Measurements from ENCODE around the gene AADAC.

- TF ChIP-seq CTCF (conservative IDR thresholded peaks at IDR 0.05 in 1 of 2, IDR thresholded peaks at IDR 0.05 in 1 of 2; ENCODE audit: extremely low read depth in 1 of 2, insufficient read depth in 1 of 2, low read depth in 1 of 2, low read length in 2 of 2) (no peak), EZH2 (IDR thresholded peaks at IDR 0.05; ENCODE audit: borderline replicate concordance, low read length) (no peak)
Measured at GRCh38 chr3:151845306-151845905, 31.5 kb downstream of the AADAC start.
